GM23338 (cell line): ENCODE measurements around the gene TPGS2. TPM values are rescaled to one million over a fixed set of nuclear protein-coding genes. Genes with fewer than 3 reads are reported as not detected.

ENCODE experiments used
- ATAC-seq: fragments of 200-7000 bp; cut with Tn5 transposase; 3 replicates; pipeline ENCODE4 v1.9.1; 2020
- DNase-seq: peaks from one replicate; pipeline ENCODE4 v3.0.0-alpha.2; 2015; ENCODE audit warnings: low spot score
- H2AFZ ChIP-seq: fragments of 200-600 bp; sonication (generic); 2 replicates; pipeline ENCODE4 v1.8.0; 2016; ENCODE audit warnings: antibody characterized with exemption, mild to moderate bottlenecking, moderate library complexity
- H3F3A ChIP-seq: fragments of 200-600 bp; sonication (generic); replicated peaks from 2 replicates; pipeline ENCODE4 v1.8.0; 2017; ENCODE audit warnings: antibody characterized with exemption, mixed run types, low read depth
- H3K27ac ChIP-seq: fragments of 200-600 bp; sonication (generic); 2 replicates; pipeline ENCODE4 v1.6.1; 2016; ENCODE audit warnings: low read depth
- H3K27me3 ChIP-seq: fragments of 200-600 bp; sonication (generic); 2 replicates; pipeline ENCODE4 v1.8.0; 2016; ENCODE audit warnings: mild to moderate bottlenecking, mixed run types, moderate library complexity; ENCODE audit not compliant: insufficient read depth
- H3K36me3 ChIP-seq: fragments of 200-600 bp; sonication (generic); 2 replicates; pipeline ENCODE4 v1.8.0; 2016; ENCODE audit warnings: mild to moderate bottlenecking; ENCODE audit not compliant: insufficient read depth
- H3K4me1 ChIP-seq: fragments of 200-600 bp; sonication (generic); 2 replicates; pipeline ENCODE4 v1.8.0; 2016; ENCODE audit warnings: mild to moderate bottlenecking, moderate library complexity; ENCODE audit not compliant: insufficient read depth
- H3K4me2 ChIP-seq: fragments of 200-600 bp; sonication (generic); 2 replicates; pipeline ENCODE4 v1.7.1; 2017; ENCODE audit warnings: mixed run types
- H3K4me3 ChIP-seq: fragments of 200-600 bp; sonication (generic); 2 replicates; pipeline ENCODE4 v1.6.1; 2016; ENCODE audit warnings: mixed run types
- H3K79me2 ChIP-seq: fragments of 200-600 bp; sonication (generic); replicated peaks from 2 replicates; pipeline ENCODE4 v1.8.0; 2017; ENCODE audit warnings: mild to moderate bottlenecking; ENCODE audit not compliant: insufficient read depth
- H3K9me2 ChIP-seq: fragments of 200-600 bp; sonication (generic); 2 replicates; pipeline ENCODE4 v1.8.0; 2017; ENCODE audit not compliant: insufficient read depth
- H4K20me1 ChIP-seq: fragments of 200-600 bp; sonication (generic); replicated peaks from 2 replicates; pipeline ENCODE4 v1.8.0; 2017; ENCODE audit warnings: mild to moderate bottlenecking; ENCODE audit not compliant: insufficient read depth
- H3K27ac Mint-ChIP-seq: 2 replicates; pipeline ENCODE4 v1.8.0; 2020; ENCODE audit warnings: inconsistent platforms, mild to moderate bottlenecking, moderate library complexity, mixed read lengths
- H3K27me3 Mint-ChIP-seq: 3 replicates; pipeline ENCODE4 v1.8.0; 2022; ENCODE audit warnings: low read depth, mild to moderate bottlenecking, moderate library complexity, mixed read lengths, inconsistent platforms; ENCODE audit not compliant: insufficient read depth, poor library complexity
- H3K36me3 Mint-ChIP-seq: 3 replicates; pipeline ENCODE4 v1.8.0; 2021; ENCODE audit warnings: low read depth, mild to moderate bottlenecking, inconsistent platforms, moderate library complexity, mixed read lengths
- H3K4me1 Mint-ChIP-seq: 3 replicates; pipeline ENCODE4 v1.8.0; 2020; ENCODE audit warnings: mild to moderate bottlenecking, inconsistent platforms, mixed read lengths
- H3K4me3 Mint-ChIP-seq: 3 replicates; pipeline ENCODE4 v1.8.0; 2021; ENCODE audit warnings: moderate library complexity, mild to moderate bottlenecking, inconsistent platforms, mixed read lengths
- H3K9me3 Mint-ChIP-seq: 3 replicates; pipeline ENCODE4 v1.8.0; 2020; ENCODE audit warnings: moderate library complexity, mild to moderate bottlenecking, inconsistent platforms, mixed read lengths
- CREB1 ChIP-seq: fragments of 250-450 bp; sonication (Bioruptor Pico); IDR thresholded peaks from 2 replicates; pipeline ENCODE4 v1.5.0; 2020; ENCODE audit warnings: low read depth, mild to moderate bottlenecking, moderate library complexity
- CTCF ChIP-seq, 2 experiments: fragments of 200-600 bp in 1 of 2; sonication (generic) in 1 of 2; conservative IDR thresholded peaks; 2 replicates each; pipeline versions ENCODE4 v1.5.1 to v1.6.1; 2016 to 2017; ENCODE audit warnings: antibody characterized with exemption in 2 of 2, low read depth in 2 of 2, mild to moderate bottlenecking in 2 of 2, moderate library complexity in 1 of 2
- ETS1 ChIP-seq: IDR thresholded peaks from 2 replicates; pipeline ENCODE4 v1.6.1; 2016; ENCODE audit warnings: antibody characterized with exemption
- EZH2 ChIP-seq: fragments of 200-600 bp; sonication (generic); IDR thresholded peaks from one replicate; pipeline ENCODE4 v1.8.0; 2017; ENCODE audit warnings: antibody characterized with exemption, mild to moderate bottlenecking, low read depth; ENCODE audit not compliant: unreplicated experiment
- EZH2phosphoT487 ChIP-seq: fragments of 200-600 bp; sonication (generic); IDR thresholded peaks from one replicate; pipeline ENCODE4 v1.8.1; 2018; ENCODE audit warnings: antibody characterized with exemption; ENCODE audit not compliant: unreplicated experiment
- JUNB ChIP-seq: IDR thresholded peaks from one replicate; pipeline ENCODE4 v1.6.1; 2016; ENCODE audit warnings: antibody characterized with exemption; ENCODE audit not compliant: unreplicated experiment
- NANOG ChIP-seq: IDR thresholded peaks from 2 replicates; pipeline ENCODE4 v1.6.1; 2016; ENCODE audit warnings: antibody characterized with exemption, borderline replicate concordance
- POLR2AphosphoS5 ChIP-seq: IDR thresholded peaks from 2 replicates; pipeline ENCODE4 v1.6.1; 2016; ENCODE audit warnings: antibody characterized with exemption, low read depth
- REST ChIP-seq: IDR thresholded peaks from one replicate; pipeline ENCODE4 v1.6.1; 2018; ENCODE audit warnings: antibody characterized with exemption; ENCODE audit not compliant: unreplicated experiment
- STAT1 ChIP-seq: IDR thresholded peaks from one replicate; pipeline ENCODE4 v1.6.1; 2016; ENCODE audit warnings: antibody characterized with exemption; ENCODE audit not compliant: unreplicated experiment
- ZNF114 ChIP-seq: fragments of 250-450 bp; sonication (Bioruptor Pico); IDR thresholded peaks from 2 replicates; pipeline ENCODE4 v1.5.0; 2020; ENCODE audit warnings: mild to moderate bottlenecking, moderate library complexity
- ZNF331 ChIP-seq: fragments of 250-450 bp; sonication (Bioruptor Pico); IDR thresholded peaks from 2 replicates; pipeline ENCODE4 v1.5.0; 2020; ENCODE audit warnings: low read depth, mild to moderate bottlenecking, moderate library complexity
- ZNF462 ChIP-seq: fragments of 250-450 bp; sonication (Bioruptor Pico); IDR thresholded peaks from 2 replicates; pipeline ENCODE4 v1.5.0; 2020; ENCODE audit warnings: mild to moderate bottlenecking, moderate library complexity
- polyA plus RNA-seq: library from polyadenylated mRNA; unstranded; fragments of >200 nt; fragmentation: Nextera tagmentation; extraction: Ambion mirVana; gene quantifications from 2 replicates; pipeline ENCODE4 v1.2.1, GENCODE V29; 2016
- total RNA-seq: library from RNA; depleted of rRNA; stranded (reverse); fragments of >200 nt; shearing (Covaris generic); gene quantifications from 2 replicates; pipeline ENCODE4 v1.2.3, GENCODE V29; 2014

TPGS2 gene
- total and polyA plus RNA-seq, 2 experiments from 2014 or later = 136 to 167 TPM

- Histone ChIP-seq H3K4me2 (no peak overlapping the region), H3K27ac (no peak overlapping the region), H3K4me1 (no peaks in the 10 kb centered on the region), H3F3A (no peaks in the 10 kb centered on the region), H3K79me2 (no peaks in the 10 kb centered on the region), H3K27me3 (no peaks in the 10 kb centered on the region), H4K20me1 (peaks cover 17% of the 10 kb centered on the region), H3K36me3 (peaks cover 15% of the 10 kb centered on the region; the same call in 1 of the 2 replicates), H2AFZ (no peak overlapping the region), H3K4me3 (no peak overlapping the region), H3K9me2 (no peaks in the 10 kb centered on the region)
- no peak for DNase-seq
- Mint-ChIP-seq H3K27me3 (no peaks in the 10 kb centered on the region), H3K27ac (no peak overlapping the region), H3K4me3 (no peak overlapping the region), H3K4me1 (peaks cover 3% of the 10 kb centered on the region; the same call in 2 of the 3 replicates), H3K9me3 (no peaks in the 10 kb centered on the region), H3K36me3 (peaks cover 27% of the 10 kb centered on the region)
- TF ChIP-seq EZH2 (no peak), ZNF114 (CRISPR knock-in tag) (no peak), REST (no peak), ZNF331 (no peak), STAT1 (no peak), EZH2phosphoT487 (no peak), CTCF (conservative IDR thresholded peaks at IDR 0.05; ENCODE audit: low read depth in 2 of 2) (no peak), ZNF462 (CRISPR knock-in tag) (no peak), NANOG (no peak), POLR2AphosphoS5 (no peak), JUNB (no peak), CREB1 (CRISPR knock-in tag) (no peak), ETS1 (no peak)
- ATAC-seq = no peak
Observed at GRCh38 chr18:36818652-36819051, 10.2 kb downstream of the TPGS2 start.
